ENCODE results near the gene WDR13. TPM values are rescaled to one million over a fixed set of nuclear protein-coding genes. Genes with fewer than 3 reads are reported as not detected.

WDR13 gene
- total and polyA plus RNA-seq, 4 donors: 25.4 to 73.7 (median 38.5) TPM

GRCh38 chrX:48606091-48606490, 8.8 kb downstream of the WDR13 start (continued):
- TF ChIP-seq, protein P1, sequence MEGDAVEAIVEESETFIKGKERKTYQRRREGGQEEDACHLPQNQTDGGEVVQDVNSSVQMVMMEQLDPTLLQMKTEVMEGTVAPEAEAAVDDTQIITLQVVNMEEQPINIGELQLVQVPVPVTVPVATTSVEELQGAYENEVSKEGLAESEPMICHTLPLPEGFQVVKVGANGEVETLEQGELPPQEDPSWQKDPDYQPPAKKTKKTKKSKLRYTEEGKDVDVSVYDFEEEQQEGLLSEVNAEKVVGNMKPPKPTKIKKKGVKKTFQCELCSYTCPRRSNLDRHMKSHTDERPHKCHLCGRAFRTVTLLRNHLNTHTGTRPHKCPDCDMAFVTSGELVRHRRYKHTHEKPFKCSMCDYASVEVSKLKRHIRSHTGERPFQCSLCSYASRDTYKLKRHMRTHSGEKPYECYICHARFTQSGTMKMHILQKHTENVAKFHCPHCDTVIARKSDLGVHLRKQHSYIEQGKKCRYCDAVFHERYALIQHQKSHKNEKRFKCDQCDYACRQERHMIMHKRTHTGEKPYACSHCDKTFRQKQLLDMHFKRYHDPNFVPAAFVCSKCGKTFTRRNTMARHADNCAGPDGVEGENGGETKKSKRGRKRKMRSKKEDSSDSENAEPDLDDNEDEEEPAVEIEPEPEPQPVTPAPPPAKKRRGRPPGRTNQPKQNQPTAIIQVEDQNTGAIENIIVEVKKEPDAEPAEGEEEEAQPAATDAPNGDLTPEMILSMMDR (IDR thresholded peaks at IDR 0.05; ENCODE audit: low read depth, low read length, missing input control): no peak
- TF ChIP-seq, protein P2, sequence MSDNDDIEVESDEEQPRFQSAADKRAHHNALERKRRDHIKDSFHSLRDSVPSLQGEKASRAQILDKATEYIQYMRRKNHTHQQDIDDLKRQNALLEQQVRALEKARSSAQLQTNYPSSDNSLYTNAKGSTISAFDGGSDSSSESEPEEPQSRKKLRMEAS (IDR thresholded peaks at IDR 0.05): no peak
- TF ChIP-seq HNF4G (IDR thresholded peaks at IDR 0.05) (no peak), ATF3 (IDR thresholded peaks at IDR 0.05) (no peak), GABPA (IDR thresholded peaks at IDR 0.05 in 1 of 2, conservative IDR thresholded peaks at IDR 0.05 in 1 of 2) (no peak), JUND (IDR thresholded peaks at IDR 0.05) (no peak), YY1 (IDR thresholded peaks at IDR 0.05) (no peak), RAD21 (IDR thresholded peaks at IDR 0.05) (no peak), RXRA (IDR thresholded peaks at IDR 0.05) (no peak), NR2F2 (IDR thresholded peaks at IDR 0.05) (no peak), TAF1 (conservative IDR thresholded peaks at IDR 0.05) (no peak), FOXA2 (IDR thresholded peaks at IDR 0.05) (no peak), SP1 (IDR thresholded peaks at IDR 0.05) (no peak), FOXA1 (IDR thresholded peaks at IDR 0.05) (no peak)

DNA sequence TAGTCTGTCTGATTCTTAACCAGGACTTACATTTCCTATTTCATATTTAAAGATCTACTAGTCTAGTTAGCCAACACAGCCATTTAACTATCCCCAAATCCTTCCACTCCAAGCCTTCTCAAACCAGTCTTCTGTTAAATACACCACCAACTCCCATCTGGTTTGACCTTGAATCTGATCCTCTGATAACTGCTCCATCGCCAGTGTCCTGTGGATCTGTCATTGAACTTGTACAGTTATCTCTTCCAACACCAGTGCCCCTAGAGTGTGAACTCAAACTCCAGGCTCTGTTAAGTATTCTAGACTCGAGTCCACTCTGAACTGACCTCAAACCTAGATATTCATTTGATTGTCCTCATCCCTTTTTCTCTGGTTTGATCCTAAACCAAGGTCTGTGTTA, 14.4 kb downstream of the WDR13 start:
- Histone ChIP-seq H3K9ac (ENCODE audit: low read depth in 1 of 2, low read length in 2 of 2) (no peak overlapping the region), H3K4me1 (ENCODE audit: control insufficient read depth in 4 of 4, insufficient read depth in 4 of 4, low read length in 3 of 4) (no peaks in the 10 kb centered on the region), H3K27me3 (ENCODE audit: control insufficient read depth in 4 of 4, insufficient read depth in 4 of 4, low read length in 3 of 4) (no peaks in the 10 kb centered on the region), H3K27ac (ENCODE audit: low read depth in 1 of 2, low read length in 2 of 2) (no peak overlapping the region), H3K4me3 (ENCODE audit: low read depth in 1 of 3, low read length in 3 of 3) (no peak overlapping the region), H3K36me3 (ENCODE audit: control insufficient read depth in 4 of 4, insufficient read depth in 3 of 4, low read depth in 1 of 4, low read length in 3 of 4) (no peaks in the 10 kb centered on the region), H3K9me3 (ENCODE audit: control insufficient read depth in 4 of 4, low read length in 3 of 4) (no peaks in the 10 kb centered on the region)
- DNase-seq (ENCODE audit: low spot score): no peak
- WGBS: 30% methylated on average over 2 of the region's 2 CpGs
- no peak for TF ChIP-seq HNF4A (conservative IDR thresholded peaks at IDR 0.05)

DNA sequence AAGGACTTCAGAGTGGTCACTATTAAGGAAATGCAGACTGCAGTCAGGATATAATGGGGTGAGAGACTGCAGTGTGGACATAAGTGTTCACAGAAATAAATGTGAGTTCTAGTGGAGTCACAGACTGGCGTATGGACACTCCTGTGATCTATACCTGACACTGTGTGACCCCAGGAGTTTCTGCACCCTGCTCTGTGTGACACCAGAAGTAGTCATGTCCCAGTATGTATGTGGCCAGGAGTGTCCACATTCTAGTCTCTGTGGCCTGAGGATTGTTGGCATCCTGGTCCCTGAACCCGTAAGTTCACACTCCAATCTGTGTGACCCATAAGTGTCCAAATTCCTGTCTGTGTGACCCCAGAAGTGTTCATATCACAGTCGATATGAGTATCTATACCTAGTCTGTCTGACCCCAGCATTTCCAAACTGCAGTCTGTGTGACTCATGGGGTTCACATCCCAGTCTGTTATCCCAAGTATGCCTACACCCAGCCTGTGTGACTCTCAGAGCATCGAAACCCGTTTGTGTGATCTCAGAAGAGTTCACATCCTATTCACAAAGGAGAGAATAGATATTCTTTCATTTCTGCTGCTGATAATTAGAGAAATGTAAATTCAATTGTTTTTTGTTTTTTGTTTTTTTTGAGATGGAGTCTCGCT, 16.3 kb downstream of the WDR13 start:
- WGBS: 83% methylated on average over 6 of the region's 6 CpGs
- TF ChIP-seq FOXA2 (IDR thresholded peaks at IDR 0.05): no peak
- TF ChIP-seq ATF3 (IDR thresholded peaks at IDR 0.05): no peak
- no peak for TF ChIP-seq FOXA1 (IDR thresholded peaks at IDR 0.05)
- TF ChIP-seq, protein P2 (IDR thresholded peaks at IDR 0.05): no peak
- TF ChIP-seq, protein P1 (IDR thresholded peaks at IDR 0.05; ENCODE audit: low read depth, low read length, missing input control): no peak
- TF ChIP-seq RXRA (IDR thresholded peaks at IDR 0.05): no peak
- TF ChIP-seq YY1 (IDR thresholded peaks at IDR 0.05): no peak
- no peak for TF ChIP-seq GABPA (IDR thresholded peaks at IDR 0.05 in 1 of 2, conservative IDR thresholded peaks at IDR 0.05 in 1 of 2)
- TF ChIP-seq TAF1 (conservative IDR thresholded peaks at IDR 0.05): no peak
- TF ChIP-seq ZBTB33 (IDR thresholded peaks at IDR 0.05): no peak
- TF ChIP-seq NR2F2 (IDR thresholded peaks at IDR 0.05): no peak
- TF ChIP-seq SP1 (IDR thresholded peaks at IDR 0.05): no peak
- H3K27ac ChIP-seq (ENCODE audit: low read depth in 1 of 2, low read length in 2 of 2): no peak overlapping the region

More for the DNA sequence above, 16.3 kb downstream of the WDR13 start:
- no peaks in the 10 kb centered on the region for H3K4me1 ChIP-seq (ENCODE audit: control insufficient read depth in 4 of 4, insufficient read depth in 4 of 4, low read length in 3 of 4)
- DNase-seq (ENCODE audit: low spot score): no peak
- no peak overlapping the region for H3K9ac ChIP-seq (ENCODE audit: low read depth in 1 of 2, low read length in 2 of 2)
- no peaks in the 10 kb centered on the region for H3K27me3 ChIP-seq (ENCODE audit: control insufficient read depth in 4 of 4, insufficient read depth in 4 of 4, low read length in 3 of 4)
- no peaks in the 10 kb centered on the region for H3K9me3 ChIP-seq (ENCODE audit: control insufficient read depth in 4 of 4, low read length in 3 of 4)
- no peaks in the 10 kb centered on the region for H3K36me3 ChIP-seq (ENCODE audit: control insufficient read depth in 4 of 4, insufficient read depth in 3 of 4, low read depth in 1 of 4, low read length in 3 of 4)
- H3K4me3 ChIP-seq (ENCODE audit: low read depth in 1 of 3, low read length in 3 of 3): no peak overlapping the region

Data from liver (tissue), 9 donors.